SK-N-SH (cell line): ENCODE data around the gene IPO9. TPM values are rescaled to one million over a fixed set of nuclear protein-coding genes. Genes with fewer than 3 reads are reported as not detected.

Experiments
- CTCF ChIA-PET: fragments of 300-600, 350-600 bp; formaldehyde crosslinking; extraction: SDS; loops from one replicate; lab custom pipeline; 2021; lab: Yijun Ruan, JAX
- POLR2A ChIA-PET: fragments of 350-600 bp; sonication (Branson Sonifier 250); formaldehyde crosslinking; extraction: SDS; loops from one replicate; lab custom pipeline; 2020; ENCODE audit warnings: antibody characterized with exemption, inconsistent platforms; lab: Yijun Ruan, JAX
- DNase-seq: peaks from one replicate; pipeline ENCODE4 v3.0.0; 2012
- H2AFZ ChIP-seq: fragments of 200-600 bp; sonication (generic); 2 replicates; pipeline ENCODE4 v1.8.1; 2016; ENCODE audit warnings: antibody characterized with exemption, mild to moderate bottlenecking, low read depth
- H3F3A ChIP-seq: fragments of 200-600 bp; sonication (generic); replicated peaks from 2 replicates; pipeline ENCODE3; 2016; ENCODE audit warnings: antibody characterized with exemption, mild to moderate bottlenecking; ENCODE audit not compliant: insufficient read depth
- H3K27ac ChIP-seq, 2 experiments: fragments of 200-500 bp in 1 of 2; fragments of 200-600 bp in 1 of 2; sonication (Bioruptor generic) in 1 of 2; sonication (generic), shearing (Covaris generic) in 1 of 2; 2 replicates each; pipeline versions ENCODE4 v1.5.1 to v1.6.1; 2014 to 2016; ENCODE audit warnings: low read depth in 2 of 2, inconsistent platforms in 1 of 2, low read length in 1 of 2, mild to moderate bottlenecking in 1 of 2, mixed read lengths in 1 of 2
- H3K27me3 ChIP-seq: fragments of 200-600 bp; sonication (generic), shearing (Covaris generic); 2 replicates; pipeline ENCODE4 v1.6.1; 2016; ENCODE audit warnings: mixed run types; ENCODE audit not compliant: insufficient read depth
- H3K36me3 ChIP-seq, 2 experiments: fragments of 200-500 bp in 1 of 2; fragments of 200-600 bp in 1 of 2; sonication (Bioruptor generic) in 1 of 2; sonication (generic) in 1 of 2; replicated peaks in 1 of 2; 2 replicates each; pipeline versions ENCODE3 to v1.5.1; 2014 to 2016; ENCODE audit warnings: low read length in 1 of 2, mild to moderate bottlenecking in 1 of 2; ENCODE audit not compliant: insufficient read depth in 2 of 2, control insufficient read depth in 1 of 2
- H3K4me1 ChIP-seq, 2 experiments: fragments of 200-500 bp in 1 of 2; fragments of 200-600 bp in 1 of 2; sonication (Bioruptor generic) in 1 of 2; sonication (generic), shearing (Covaris generic) in 1 of 2; 2 replicates each; pipeline versions ENCODE4 v1.5.1 to v1.6.1; 2014 to 2016; ENCODE audit warnings: low read depth in 1 of 2, low read length in 1 of 2, mixed run types in 1 of 2; ENCODE audit not compliant: insufficient read depth in 2 of 2, control insufficient read depth in 1 of 2
- H3K4me2 ChIP-seq: fragments of 200-600 bp; sonication (generic), shearing (Covaris generic); 2 replicates; pipeline ENCODE4 v1.6.1; 2017; ENCODE audit warnings: mixed run types
- H3K4me3 ChIP-seq, 2 experiments: fragments of 200-500 bp in 1 of 2; fragments of 200-600 bp in 1 of 2; sonication (Bioruptor generic) in 1 of 2; sonication (generic), shearing (Covaris generic) in 1 of 2; 2 replicates each; pipeline versions ENCODE4 v1.5.1 to v1.8.1; 2014 to 2016; ENCODE audit warnings: low read depth in 2 of 2, inconsistent platforms in 1 of 2, low read length in 1 of 2, mild to moderate bottlenecking in 1 of 2, mixed read lengths in 1 of 2, moderate library complexity in 1 of 2
- H3K79me2 ChIP-seq: fragments of 200-600 bp; sonication (generic); 2 replicates; pipeline ENCODE4 v1.8.1; 2017; ENCODE audit warnings: mild to moderate bottlenecking; ENCODE audit not compliant: insufficient read depth
- H3K9ac ChIP-seq: fragments of 200-600 bp; sonication (generic); 2 replicates; pipeline ENCODE4 v1.6.1; 2017; ENCODE audit warnings: mixed run types
- H3K9me2 ChIP-seq: fragments of 200-600 bp; sonication (generic); 2 replicates; pipeline ENCODE4 v1.6.1; 2017; ENCODE audit warnings: mixed run types
- H3K9me3 ChIP-seq: fragments of 200-600 bp; sonication (generic); 2 replicates; pipeline ENCODE4 v1.6.1; 2017; ENCODE audit warnings: mixed run types, mild to moderate bottlenecking, moderate library complexity
- H4K20me1 ChIP-seq: fragments of 200-600 bp; sonication (generic); 2 replicates; pipeline ENCODE4 v1.6.1; 2017; ENCODE audit warnings: mild to moderate bottlenecking, mixed run types; ENCODE audit not compliant: insufficient read depth
- CHD2 ChIP-seq: fragments of 150-350 bp; IDR thresholded peaks from 2 replicates; pipeline ENCODE4 v1.6.1; 2018; ENCODE audit warnings: low read length; ENCODE audit not compliant: partially characterized antibody
- EP300 ChIP-seq, 2 experiments: IDR thresholded peaks; 2 replicates each; pipeline versions ENCODE4 v1.4.0 to v1.6.1; 2012; ENCODE audit warnings: borderline replicate concordance in 1 of 2, low read depth in 1 of 2, low read length in 1 of 2
- FOXJ3 ChIP-seq: sonication (generic); formaldehyde crosslinking; IDR thresholded peaks from 2 replicates; pipeline ENCODE4 v1.5.1; 2020; ENCODE audit warnings: mild to moderate bottlenecking, missing genetic modification reagents
- FOXM1 ChIP-seq: IDR thresholded peaks from 2 replicates; pipeline ENCODE4 v1.4.0; 2012; ENCODE audit warnings: low read depth, mild to moderate bottlenecking
- GABPA ChIP-seq: IDR thresholded peaks from 2 replicates; pipeline ENCODE4 v1.4.0; 2012; ENCODE audit warnings: low read depth, mild to moderate bottlenecking
- MEF2A ChIP-seq: IDR thresholded peaks from 2 replicates; pipeline ENCODE4 v1.4.0; 2012; ENCODE audit warnings: low read depth, borderline replicate concordance
- SIN3A ChIP-seq: IDR thresholded peaks from 2 replicates; pipeline ENCODE4 v1.6.1; 2012; ENCODE audit warnings: low read depth, mild to moderate bottlenecking, low read length, moderate library complexity, borderline replicate concordance
- SMC3 ChIP-seq: IDR thresholded peaks from 2 replicates; pipeline ENCODE4 v1.6.1; 2012; ENCODE audit warnings: low read depth, low read length, improper control_type of control experiment
- TAF1 ChIP-seq: IDR thresholded peaks from 2 replicates; pipeline ENCODE4 v1.6.1; 2012; ENCODE audit warnings: low read depth, mild to moderate bottlenecking, low read length, moderate library complexity, borderline replicate concordance
- WGBS: methylation state at CpG from one replicate; pipeline ENCODE4 v1.1.6; 2017; ENCODE audit warnings: low lambda C conversion rate; 5-methylcytosine and 5-hydroxymethylcytosine counted together
- polyA plus RNA-seq, 3 experiments: library from polyadenylated mRNA; depleted of rRNA; stranded (reverse); fragments of >200 nt; gene quantifications; 2 replicates each; pipeline ENCODE4 v1.2.3, GENCODE V29; 2012
- TF ChIP-seq, protein P1 (sequence below): fragments of 150-350 bp; IDR thresholded peaks from 2 replicates; pipeline ENCODE4 v1.6.1; 2017; ENCODE audit warnings: antibody characterized with exemption, low read length, low read depth, borderline replicate concordance

Gene IPO9
- polyA plus RNA-seq, 1 of the 3 experiments (the other 2 are of a cell fraction) = 24.5 TPM

DNA sequence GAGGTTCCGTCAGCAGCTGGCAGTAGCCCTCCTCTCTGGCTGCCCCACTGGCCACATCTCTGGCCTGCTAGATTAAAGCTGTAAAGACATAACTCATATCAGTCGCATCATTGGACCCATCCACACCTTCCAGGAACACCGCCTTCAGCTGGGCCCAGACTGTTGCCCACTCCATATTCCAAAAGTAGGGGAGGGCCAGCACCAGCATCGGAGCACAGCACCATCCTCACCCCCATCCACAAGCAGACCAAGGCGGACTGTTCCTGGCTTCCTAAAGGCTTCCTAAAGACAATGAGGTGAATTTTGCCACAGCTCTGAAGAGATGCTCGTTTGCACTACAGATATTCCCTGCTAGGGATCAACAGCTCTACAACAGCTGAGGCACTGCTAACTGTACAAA, 63.3 kb downstream of the IPO9 start:
- ChIA-PET CTCF (interaction anchor here (1.0 to 14.7 kb wide), 5 partner anchors 17 to 227 kb away, joined by 3 to 344 read pairs (median 7); partner anchors contain the start of gene IPO9), POLR2A (interaction anchor here (0.9 to 1.7 kb wide), 3 partner anchors 11 to 90 kb away, joined by 3 to 5 read pairs (median 5); partner anchors contain the start of genes RNPEP and TIMM17A)
- H2AFZ ChIP-seq = no peak overlapping the region
- 100% methylated on average over 4 of the region's 6 CpGs for whole genome bisulfite sequencing
- peaks cover 10% of the 10 kb centered on the region for H3F3A ChIP-seq
- no peaks in the 10 kb centered on the region for H3K79me2 ChIP-seq
- H3K27ac ChIP-seq = no peak overlapping the region
- no peaks in the 10 kb centered on the region for H4K20me1 ChIP-seq
- H3K9me3 ChIP-seq = no peaks in the 10 kb centered on the region
- H3K27me3 ChIP-seq = no peaks in the 10 kb centered on the region
- H3K4me1 ChIP-seq = peaks cover 20 to 21% of the 10 kb centered on the region in 2 experiments; a peak in 3 of 4 replicates
- H3K9ac ChIP-seq = no peak overlapping the region
- H3K9me2 ChIP-seq = no peaks in the 10 kb centered on the region
- TF ChIP-seq TAF1 = no peak
- no peak for TF ChIP-seq GABPA
- no peak for TF ChIP-seq MEF2A
- no peak for TF ChIP-seq EP300 (IDR thresholded peaks at IDR 0.05; ENCODE audit: borderline replicate concordance in 1 of 2, low read depth in 1 of 2, low read length in 1 of 2)
- no peak overlapping the region for H3K4me2 ChIP-seq
- DNase-seq = no peak
- no peak overlapping the region for H3K4me3 ChIP-seq
- peaks cover 0 to 2% of the 10 kb centered on the region in 2 experiments for H3K36me3 ChIP-seq

DNA sequence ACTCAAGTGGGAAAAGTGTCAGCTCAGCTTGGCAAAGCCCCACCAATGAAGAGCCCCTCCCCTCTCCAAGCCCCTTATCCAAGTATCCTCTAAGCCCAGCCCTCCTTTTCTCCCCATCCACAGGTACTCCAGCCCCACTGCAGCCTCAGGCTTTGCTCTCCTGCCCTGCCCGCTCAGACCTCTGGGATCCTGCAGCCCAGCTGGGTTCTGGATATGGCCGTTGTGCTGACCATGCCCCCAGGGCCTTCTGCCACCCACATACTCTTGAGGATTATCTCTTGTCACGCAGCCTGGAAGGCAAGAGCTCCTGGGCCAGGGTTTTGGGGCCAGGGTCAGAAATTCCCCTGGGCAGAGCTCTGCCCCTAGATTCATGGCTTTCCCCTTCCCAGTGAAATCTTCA, 64.5 kb downstream of the IPO9 start:
- Histone ChIP-seq H3K4me1 (peaks cover 14 to 19% of the 10 kb centered on the region in 2 experiments; a peak in 2 of 4 replicates), H3K9me3 (no peaks in the 10 kb centered on the region), H3K27me3 (no peaks in the 10 kb centered on the region), H3K79me2 (no peaks in the 10 kb centered on the region), H3K27ac (no peak overlapping the region), H3K4me2 (no peak overlapping the region), H3K9ac (no peak overlapping the region), H3K9me2 (no peaks in the 10 kb centered on the region), H3K36me3 (peaks cover 0 to 2% of the 10 kb centered on the region in 2 experiments), H3F3A (peaks cover 13% of the 10 kb centered on the region), H4K20me1 (no peaks in the 10 kb centered on the region), H3K4me3 (no peak overlapping the region), H2AFZ (no peak overlapping the region)
- WGBS = 93% methylated on average over 3 of the region's 3 CpGs
- TF ChIP-seq FOXM1 = no peak
- no peak for TF ChIP-seq SIN3A
- no peak for TF ChIP-seq SMC3
- TF ChIP-seq CHD2 = no peak
- TF ChIP-seq GABPA = no peak
- TF ChIP-seq, protein P1, sequence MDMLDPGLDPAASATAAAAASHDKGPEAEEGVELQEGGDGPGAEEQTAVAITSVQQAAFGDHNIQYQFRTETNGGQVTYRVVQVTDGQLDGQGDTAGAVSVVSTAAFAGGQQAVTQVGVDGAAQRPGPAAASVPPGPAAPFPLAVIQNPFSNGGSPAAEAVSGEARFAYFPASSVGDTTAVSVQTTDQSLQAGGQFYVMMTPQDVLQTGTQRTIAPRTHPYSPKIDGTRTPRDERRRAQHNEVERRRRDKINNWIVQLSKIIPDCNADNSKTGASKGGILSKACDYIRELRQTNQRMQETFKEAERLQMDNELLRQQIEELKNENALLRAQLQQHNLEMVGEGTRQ = no peak
- no peak for TF ChIP-seq FOXJ3 (CRISPR knock-in tag)
- TF ChIP-seq, all 33 proteins: peak for 0
- POLR2A ChIA-PET = interaction anchor here (0.8 to 1.7 kb wide), 3 partner anchors 12 to 856 kb away, joined by 3 to 5 read pairs (median 3); partner anchors contain the start of gene TIMM17A
- CTCF ChIA-PET = interaction anchor here (1.0 to 14.7 kb wide), 8 partner anchors 18 to 334 kb away, joined by 3 to 344 read pairs (median 52); partner anchors contain the start of genes IPO9 and TIMM17A
- DNase-seq = no peak
